Calu3 (cell line): Measurements from ENCODE around the gene VDAC1. TPM values are rescaled to one million over a fixed set of nuclear protein-coding genes. Genes with fewer than 3 reads are reported as not detected.
"Not testable (repeated sequence)": the region's sequence is repeated elsewhere in the genome, so short reads cannot be mapped to it uniquely, and the experiment has no call there.

ENCODE experiments used
- BruUV-seq: library from RNA; stranded (reverse); fragments of 400-500 nt; replicated peaks from 2 replicates; lab custom pipeline; 2021; lab: Mats Ljungman, UMichigan
- CTCF ChIA-PET: fragments of 300-600 bp; sonication (Branson Sonifier 250); formaldehyde crosslinking; loops from one replicate; lab custom pipeline; 2022; ENCODE audit warnings: antibody characterized with exemption; lab: Charles Lee
- DNase-seq: peaks from one replicate; pipeline ENCODE4 v3.0.0; 2022
- H3K27ac Mint-ChIP-seq: one replicate; pipeline ENCODE4 v1.8.0; 2022; ENCODE audit warnings: mixed read lengths; ENCODE audit not compliant: unreplicated experiment
- H3K27me3 Mint-ChIP-seq: one replicate; pipeline ENCODE4 v1.8.0; 2022; ENCODE audit warnings: mixed read lengths; ENCODE audit not compliant: unreplicated experiment
- H3K36me3 Mint-ChIP-seq: one replicate; pipeline ENCODE4 v1.8.0; 2022; ENCODE audit warnings: mild to moderate bottlenecking, moderate library complexity, mixed read lengths; ENCODE audit not compliant: insufficient read depth, unreplicated experiment
- H3K4me1 Mint-ChIP-seq: one replicate; pipeline ENCODE4 v1.8.0; 2022; ENCODE audit warnings: mild to moderate bottlenecking, low read depth, mixed read lengths; ENCODE audit not compliant: unreplicated experiment
- H3K4me3 Mint-ChIP-seq: one replicate; pipeline ENCODE4 v1.8.0; 2022; ENCODE audit warnings: mild to moderate bottlenecking, low read depth, moderate library complexity, mixed read lengths; ENCODE audit not compliant: unreplicated experiment
- H3K9me3 Mint-ChIP-seq: one replicate; pipeline ENCODE4 v1.8.0; 2022; ENCODE audit warnings: low read depth, mixed read lengths; ENCODE audit not compliant: unreplicated experiment
- CTCF ChIP-seq: fragments of 200-600 bp; IDR thresholded peaks from one replicate; pipeline ENCODE4 v1.8.0; 2022; ENCODE audit warnings: antibody characterized with exemption; ENCODE audit not compliant: unreplicated experiment
- intact Hi-C: fragments of 100-400 bp; cut with micrococcal nuclease; formaldehyde crosslinking; loops from one replicate; pipeline ENCODE4 v1.10.0; 2022; ENCODE audit not compliant: unreplicated experiment
- total RNA-seq: library from RNA; stranded (reverse); gene quantifications from 2 replicates; pipeline ENCODE4 v1.2.3, GENCODE V29; 2022

Gene VDAC1
- total RNA-seq, 1 experiment from 2014 or later = 410 TPM

- DNase-seq = no peak
- peaks cover 30% of the 10 kb centered on the region for H3K4me1 Mint-ChIP-seq
- H3K27ac Mint-ChIP-seq = no peak overlapping the region
- CTCF ChIA-PET = interaction anchor here (0.7 kb wide), 1 partner anchor 54 kb away, joined by 4 read pairs; no protein-coding TSS in a partner anchor
- H3K36me3 Mint-ChIP-seq = peaks cover 5% of the 10 kb centered on the region
- TF ChIP-seq CTCF = no peak
- no peak overlapping the region for H3K4me3 Mint-ChIP-seq
- intact Hi-C loops = loop anchor here (5.0 kb wide), 2 partner anchors 449 to 519 kb away; no protein-coding TSS in a partner anchor
- H3K9me3 Mint-ChIP-seq = peaks cover 1% of the 10 kb centered on the region
- peaks cover 12% of the 10 kb centered on the region for H3K27me3 Mint-ChIP-seq
- BruUV-seq = no TSS peak
These were observed 63.1 kb downstream of the VDAC1 start for GRCh38 chr5:133941456-133942196.

- no peak overlapping the region for H3K27ac Mint-ChIP-seq
- peaks cover 5% of the 10 kb centered on the region for H3K36me3 Mint-ChIP-seq
- peaks cover under 1% of the 10 kb centered on the region for H3K27me3 Mint-ChIP-seq
- H3K9me3 Mint-ChIP-seq = peaks cover 6% of the 10 kb centered on the region
- TF ChIP-seq CTCF = no peak
- no peak for DNase-seq
- no peak overlapping the region for H3K4me3 Mint-ChIP-seq
- peaks cover 29% of the 10 kb centered on the region for H3K4me1 Mint-ChIP-seq
- intact Hi-C loops = loop anchor here (5.0 kb wide), 2 partner anchors 447 to 517 kb away; no protein-coding TSS in a partner anchor
- CTCF ChIA-PET = no interaction called here
- BruUV-seq = no TSS peak
These were observed 65.1 kb downstream of the VDAC1 start for GRCh38 chr5:133939668-133940067.

GRCh38 chr5:133938929-133939328 is 65.8 kb downstream of the VDAC1 start:
- no peak overlapping the region for H3K4me3 Mint-ChIP-seq
- no peak overlapping the region for H3K27ac Mint-ChIP-seq
- CTCF ChIA-PET = interaction anchor here (0.8 to 1.1 kb wide), 3 partner anchors 12 to 515 kb away, joined by 3 to 4 read pairs (median 3); no protein-coding TSS in a partner anchor
- H3K27me3 Mint-ChIP-seq = peaks cover 8% of the 10 kb centered on the region
- TF ChIP-seq CTCF = no peak
- peaks cover 6% of the 10 kb centered on the region for H3K9me3 Mint-ChIP-seq
- intact Hi-C loops = no loop called here
- H3K36me3 Mint-ChIP-seq = no peaks in the 10 kb centered on the region
- peak; percentile 17 for DNase-seq
- H3K4me1 Mint-ChIP-seq = peaks cover 22% of the 10 kb centered on the region
- no TSS peak for BruUV-seq

- Mint-ChIP-seq H3K36me3 (no peaks in the 10 kb centered on the region), H3K4me3 (no peak overlapping the region), H3K9me3 (peaks cover 6% of the 10 kb centered on the region), H3K27me3 (peaks cover 9% of the 10 kb centered on the region), H3K4me1 (peaks cover 22% of the 10 kb centered on the region), H3K27ac (no peak overlapping the region)
- no TSS peak for BruUV-seq
- TF ChIP-seq CTCF = no peak
- CTCF ChIA-PET = interaction anchor here (0.7 to 1.1 kb wide), 4 partner anchors 11 to 635 kb away, joined by 3 to 4 read pairs (median 3); no protein-coding TSS in a partner anchor
- intact Hi-C loops = no loop called here
- DNase-seq = peak; percentile 48
These were observed 66.5 kb downstream of the VDAC1 start for GRCh38 chr5:133938039-133938821.

- DNase-seq, H3K9me3 Mint-ChIP-seq, BruUV-seq, H3K36me3 Mint-ChIP-seq, H3K4me3 Mint-ChIP-seq, H3K27me3 Mint-ChIP-seq, intact Hi-C loops, H3K27ac Mint-ChIP-seq: not testable (repeated sequence)
- peaks cover 22% of the 10 kb centered on the region for H3K4me1 Mint-ChIP-seq
- CTCF ChIA-PET = interaction anchor here (1.0 to 1.1 kb wide), 2 partner anchors 45 to 513 kb away, joined by 3 read pairs; no protein-coding TSS in a partner anchor
These were observed 67.1 kb downstream of the VDAC1 start for GRCh38 chr5:133937628-133938027.
